Kidney (tissue), 14 donors: Measurements from ENCODE around the gene NOL9. TPM values are rescaled to one million over a fixed set of nuclear protein-coding genes. Genes with fewer than 3 reads are reported as not detected.

Experiments
- DNase-seq, 5 donors: peaks; one replicate each; pipeline ENCODE4 v3.0.0-alpha.2; 2013 to 2020
- FAIRE-seq: peaks from 2 replicates; lab custom pipeline; 2012; peaks lifted over from hg19 to GRCh38; lab: Jason Lieb, UNC
- H3K27ac ChIP-seq, 2 donors: one replicate each; pipeline ENCODE4 v1.7.0; 2013; ENCODE audit warnings: low read depth in 2 of 2, low read length in 2 of 2, inconsistent platforms in 1 of 2
- H3K27me3 ChIP-seq: one replicate; pipeline ENCODE4 v1.7.1; 2013; ENCODE audit warnings: low read length, inconsistent platforms; ENCODE audit not compliant: control insufficient read depth, insufficient read depth
- H3K36me3 ChIP-seq, 3 donors: one replicate each; pipeline versions ENCODE4 v1.7.0 to v1.7.1; 2013; ENCODE audit warnings: low read length in 3 of 3, control low read depth in 1 of 3, inconsistent platforms in 1 of 3; ENCODE audit not compliant: insufficient read depth in 3 of 3, control insufficient read depth in 2 of 3
- H3K4me1 ChIP-seq, 3 donors: one replicate each; pipeline versions ENCODE4 v1.7.0 to v1.7.1; 2013; ENCODE audit warnings: low read length in 3 of 3, inconsistent platforms in 1 of 3, low read depth in 1 of 3; ENCODE audit not compliant: control insufficient read depth in 2 of 3, insufficient read depth in 2 of 3
- H3K4me3 ChIP-seq, 3 donors: one replicate each; pipeline versions ENCODE4 v1.7.0 to v1.8.1; 2013; ENCODE audit warnings: low read length in 3 of 3, control low read depth in 1 of 3, inconsistent platforms in 1 of 3
- H3K9ac ChIP-seq, 3 donors: one replicate each; pipeline versions ENCODE4 v1.7.0 to v1.7.1; 2013; ENCODE audit warnings: low read length in 3 of 3, control low read depth in 1 of 3, inconsistent platforms in 1 of 3
- H3K9me3 ChIP-seq, 3 donors: one replicate each; pipeline versions ENCODE4 v1.7.0 to v1.7.1; 2013; ENCODE audit warnings: low read length in 3 of 3, control low read depth in 1 of 3, inconsistent platforms in 1 of 3; ENCODE audit not compliant: control insufficient read depth in 2 of 3, insufficient read depth in 1 of 3
- CTCF ChIP-seq: IDR thresholded peaks from 3 replicates; pipeline ENCODE4 v1.5.1; 2012; ENCODE audit warnings: mild to moderate bottlenecking, moderate library complexity, borderline replicate concordance; ENCODE audit not compliant: insufficient read depth; ENCODE audit errors: extremely low read depth
- intact Hi-C: fragments of 100-400 bp; cut with DNase I; formaldehyde crosslinking; loops from one replicate; pipeline ENCODE4 v1.11.1; 2022
- polyA plus RNA-seq: library from polyadenylated mRNA; stranded (reverse); fragments of 350-450 nt; fragmentation: Illumina TruSeq; extraction: RNeasy Lipid Tissue Mini Kit (QIAGEN cat#74804); gene quantifications from one replicate; pipeline ENCODE4 v1.2.3, GENCODE V29; 2014; ENCODE audit warnings: low read depth, low replicate concordance; ENCODE audit not compliant: insufficient read depth
- total RNA-seq: library from RNA; stranded (reverse); fragmentation: NEBNext Ultra II Directional; extraction: Animal tissue kit (Norgen Biotek cat#: 25700); gene quantifications from one replicate; pipeline ENCODE4 v1.2.1, GENCODE V29; 2021
- donor health status: control.
- donor health status: control.
- donor health status: control.
- donor health status: control.
- donor health status: control.
- donor health status: DM: yes; HTN: yes; CAD: no.
- donor health status: Normal renal cell carcinoma (clear cell type).

NOL9 gene
- total and polyA plus RNA-seq, 2 donors from 2014 or later = 4.3 to 28.7 TPM

DNA sequence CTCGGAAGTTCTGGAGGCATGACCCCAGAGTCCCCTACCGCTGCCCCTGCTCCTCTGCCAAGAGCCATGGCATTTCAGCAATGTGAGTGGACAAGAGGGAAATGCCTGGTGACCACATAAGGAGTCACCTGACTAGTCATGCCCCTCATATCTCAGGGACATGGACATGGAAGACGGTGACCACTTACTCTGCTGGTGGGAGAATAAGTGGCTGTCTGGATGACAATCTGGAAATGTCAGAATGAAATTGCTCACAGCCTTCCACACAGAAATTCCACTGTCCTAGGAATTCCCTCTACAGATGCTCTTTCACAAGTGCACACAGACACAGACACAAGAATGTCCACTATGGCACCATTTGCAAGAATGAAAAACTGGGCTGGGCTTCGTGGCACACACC, 38.5 kb downstream of the NOL9 start:
- H3K36me3 ChIP-seq = no peaks in the 10 kb centered on the region
- no peak overlapping the region for H3K4me3 ChIP-seq
- TF ChIP-seq CTCF = no peak
- no peaks in the 10 kb centered on the region for H3K9me3 ChIP-seq
- H3K4me1 ChIP-seq = peaks cover 0 to 12% (median 5%) of the 10 kb centered on the region in 3 donors
- DNase-seq (peak in 1 of 5 donors; percentile 7), FAIRE-seq (no peak)
- no peak overlapping the region for H3K9ac ChIP-seq
- H3K27me3 ChIP-seq = no peaks in the 10 kb centered on the region
- intact Hi-C loops = no loop called here
- H3K27ac ChIP-seq = no peak overlapping the region

DNA sequence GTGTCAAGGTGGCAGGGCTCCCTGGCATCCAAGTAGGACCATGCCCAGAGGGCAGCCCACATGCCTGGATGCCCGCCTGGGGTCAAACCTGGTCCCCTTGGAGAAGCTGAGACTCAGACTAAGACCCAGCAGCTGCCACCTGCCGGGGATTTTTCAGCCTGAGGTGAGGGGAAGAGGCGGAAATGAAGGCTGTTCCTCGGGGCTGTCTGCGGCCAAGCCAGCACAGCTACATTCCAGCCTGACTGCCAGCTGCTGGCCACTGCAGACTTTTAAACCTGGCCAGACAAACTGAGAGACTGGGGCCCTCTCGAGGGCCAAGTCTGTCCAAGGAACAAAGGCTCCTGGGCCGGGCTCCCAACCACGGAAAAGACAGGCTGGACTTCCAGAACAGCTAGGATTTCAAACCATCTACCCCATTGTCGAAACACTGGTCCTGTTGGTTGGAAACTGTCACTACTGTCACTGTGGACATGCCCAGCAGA, 41.0 kb downstream of the NOL9 start:
- no peak for FAIRE-seq
- TF ChIP-seq CTCF = no peak
- H3K9ac ChIP-seq = no peak overlapping the region

DNA sequence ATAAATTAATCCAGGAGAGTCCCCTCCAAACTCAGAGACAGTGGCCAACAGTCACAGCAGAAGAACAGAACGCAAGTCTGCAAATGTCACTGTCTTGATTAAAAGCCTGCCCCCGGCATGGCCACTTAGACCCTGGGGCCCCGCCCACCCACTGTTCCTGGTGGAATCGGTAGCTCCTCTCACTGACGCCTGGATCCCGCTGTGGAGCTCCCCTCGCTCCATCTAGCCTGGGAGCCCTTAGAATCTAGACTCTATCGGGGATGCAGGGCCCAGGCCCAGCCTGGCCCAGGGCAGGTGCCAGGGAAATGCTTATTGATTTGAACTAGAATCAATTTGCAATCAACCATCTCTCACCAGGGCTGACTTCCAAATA, 41.4 kb downstream of the NOL9 start:
- TF ChIP-seq CTCF = no peak
- no peak for FAIRE-seq

More for the DNA sequence above, 41.0 kb downstream of the NOL9 start:
- Histone ChIP-seq H3K36me3 (no peaks in the 10 kb centered on the region), H3K27me3 (no peaks in the 10 kb centered on the region), H3K9me3 (no peaks in the 10 kb centered on the region), H3K27ac (no peak overlapping the region), H3K4me3 (no peak overlapping the region), H3K4me1 (no peaks in the 10 kb centered on the region)
- peak in 2 of 5 donors; percentile 21 to 56 for DNase-seq
- intact Hi-C loops = no loop called here

More for the DNA sequence above, 41.4 kb downstream of the NOL9 start:
- no peaks in the 10 kb centered on the region for H3K36me3 ChIP-seq
- no peak overlapping the region for H3K27ac ChIP-seq
- H3K9me3 ChIP-seq = no peaks in the 10 kb centered on the region
- DNase-seq = peak in 1 of 5 donors; percentile 41
- intact Hi-C loops = no loop called here
- H3K27me3 ChIP-seq = no peaks in the 10 kb centered on the region
- no peak overlapping the region for H3K9ac ChIP-seq
- no peaks in the 10 kb centered on the region for H3K4me1 ChIP-seq
- H3K4me3 ChIP-seq = no peak overlapping the region
